ENCODE measurements around the gene HRH2.

Gene HRH2

GRCh38 chr5:175734016-175734415 is 76.1 kb downstream of the HRH2 start:
- TF ChIP-seq CTCF (IDR thresholded peaks at IDR 0.05; ENCODE audit: low read depth, low read length): no peak
- DNase-seq (ENCODE audit: extremely low read depth, low read depth): no peak

GRCh38 chr5:175734501-175734900 is 76.6 kb downstream of the HRH2 start:
- DNase-seq (ENCODE audit: extremely low read depth, low read depth): no peak
- TF ChIP-seq CTCF (IDR thresholded peaks at IDR 0.05; ENCODE audit: low read depth, low read length): no peak

GRCh38 chr5:175735701-175736100 is 77.8 kb downstream of the HRH2 start:
- TF ChIP-seq CTCF (IDR thresholded peaks at IDR 0.05; ENCODE audit: low read depth, low read length): no peak
- DNase-seq (ENCODE audit: extremely low read depth, low read depth): no peak

GRCh38 chr5:175736652-175737051 is 78.8 kb downstream of the HRH2 start:
- TF ChIP-seq CTCF (IDR thresholded peaks at IDR 0.05; ENCODE audit: low read depth, low read length): no peak
- no peak for DNase-seq (ENCODE audit: extremely low read depth, low read depth)

GRCh38 chr5:175737481-175737880 is 79.6 kb downstream of the HRH2 start:
- TF ChIP-seq CTCF (IDR thresholded peaks at IDR 0.05; ENCODE audit: low read depth, low read length): no peak
- no peak for DNase-seq (ENCODE audit: extremely low read depth, low read depth)

- no peak for DNase-seq (ENCODE audit: extremely low read depth, low read depth)
- no peak for TF ChIP-seq CTCF (IDR thresholded peaks at IDR 0.05; ENCODE audit: low read depth, low read length)
Observed at GRCh38 chr5:175738126-175738525, 80.3 kb downstream of the HRH2 start.

GRCh38 chr5:175738602-175739133 is 80.8 kb downstream of the HRH2 start:
- TF ChIP-seq CTCF (IDR thresholded peaks at IDR 0.05; ENCODE audit: low read depth, low read length): no peak
- DNase-seq (ENCODE audit: extremely low read depth, low read depth): no peak
